ENCODE data around the gene CRADD.
"Not testable (repeated sequence)": the region's sequence is repeated elsewhere in the genome, so short reads cannot be mapped to it uniquely, and the experiment has no call there.

Gene CRADD

DNA sequence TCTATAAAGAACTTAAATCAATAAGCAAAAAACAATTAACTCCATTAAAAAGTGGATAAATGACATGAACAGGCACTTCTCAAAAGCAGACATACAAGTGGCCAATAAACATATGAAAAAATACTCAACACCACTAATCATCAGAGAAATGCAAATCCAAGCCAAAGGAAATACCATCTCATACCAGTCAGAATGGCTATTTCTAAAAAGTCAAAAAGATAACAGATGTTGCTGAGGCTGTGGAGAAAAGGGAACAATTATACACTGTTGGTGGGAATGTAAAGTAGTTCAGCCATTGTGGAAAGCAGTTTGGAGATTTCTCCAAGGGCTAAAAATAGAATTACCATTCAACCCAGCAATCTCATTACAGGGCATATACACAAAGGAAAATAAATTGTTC is 236.7 kb downstream of the CRADD start:
- DNase-seq, result no peak

DNA sequence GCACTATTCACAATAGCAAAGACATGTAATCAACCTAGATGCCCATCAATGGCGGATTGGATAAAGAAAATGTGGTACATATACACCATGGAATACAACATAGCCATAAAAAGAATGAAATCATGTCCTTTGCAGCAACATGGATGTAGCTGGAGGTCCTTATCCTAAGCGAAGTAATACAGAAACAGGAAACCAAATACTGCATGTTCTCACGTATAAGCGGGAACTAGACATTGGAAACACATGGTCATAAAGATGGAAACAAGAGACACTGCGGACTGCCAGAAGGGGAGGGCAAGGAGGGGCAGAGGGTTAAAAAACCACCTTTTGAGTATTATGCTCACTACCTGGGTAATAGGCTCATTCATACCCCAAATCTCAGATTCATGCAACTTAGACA is 237.1 kb downstream of the CRADD start:
- no peak for DNase-seq

DNA sequence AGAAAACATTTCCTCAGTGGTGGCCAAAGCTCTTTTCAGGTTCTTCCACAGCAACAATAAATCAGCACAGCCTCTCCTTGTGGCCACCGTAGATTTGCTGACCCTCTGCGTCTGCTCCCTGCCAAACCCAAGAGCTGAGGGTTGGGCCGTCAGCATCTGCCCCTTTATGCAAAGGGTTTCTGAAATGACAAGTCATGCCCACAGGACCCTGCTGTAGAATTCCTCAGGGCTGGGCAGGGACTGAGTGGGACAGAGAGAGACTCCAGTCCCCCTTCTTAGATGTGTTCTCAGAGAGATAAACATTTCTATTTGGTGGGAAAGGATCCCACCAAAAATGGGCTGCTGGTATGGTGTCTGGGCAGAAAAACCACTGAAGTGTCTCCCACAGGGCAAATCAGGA is 238.2 kb downstream of the CRADD start:
- DNase-seq, result no peak

DNA sequence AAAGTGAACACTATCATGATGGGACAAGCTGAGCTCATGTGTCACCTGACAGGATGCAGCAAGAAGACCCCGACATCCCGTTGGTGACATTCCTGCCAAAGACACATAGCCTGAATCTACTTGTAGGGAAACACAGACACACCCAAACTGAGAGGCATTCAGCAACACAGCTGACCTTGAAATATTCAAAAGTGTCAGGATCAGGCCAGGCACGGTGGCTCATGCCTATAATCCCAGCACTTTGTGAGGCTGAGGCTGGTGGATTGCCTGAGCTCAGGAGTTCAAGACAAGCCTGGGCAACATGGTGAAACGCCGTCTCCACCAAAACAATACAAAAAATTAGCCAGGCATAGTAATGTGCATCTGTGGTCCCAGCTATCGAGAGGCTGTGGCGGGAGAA is 239.2 kb downstream of the CRADD start:
- no peak for DNase-seq

DNA sequence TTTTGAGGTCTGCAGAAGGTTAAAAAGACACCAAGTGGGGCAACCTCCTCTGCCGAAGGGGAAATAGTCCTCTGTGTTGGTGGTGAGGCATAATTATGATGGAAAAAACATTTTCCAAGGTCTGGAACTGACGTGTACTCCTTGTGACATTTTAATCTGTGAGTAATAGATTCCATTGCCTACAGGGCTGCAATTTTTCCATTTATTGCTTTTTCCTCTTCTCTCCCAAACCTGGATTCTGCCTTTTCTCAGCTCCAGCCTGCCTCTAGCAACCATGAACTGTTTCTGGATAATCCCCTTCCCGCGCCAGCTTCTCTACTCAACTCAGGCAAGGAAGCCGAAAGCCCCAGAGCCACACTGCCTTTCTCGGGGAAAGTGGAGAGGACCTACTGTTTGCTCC is 241.1 kb downstream of the CRADD start:
- DNase-seq, result no peak

DNA sequence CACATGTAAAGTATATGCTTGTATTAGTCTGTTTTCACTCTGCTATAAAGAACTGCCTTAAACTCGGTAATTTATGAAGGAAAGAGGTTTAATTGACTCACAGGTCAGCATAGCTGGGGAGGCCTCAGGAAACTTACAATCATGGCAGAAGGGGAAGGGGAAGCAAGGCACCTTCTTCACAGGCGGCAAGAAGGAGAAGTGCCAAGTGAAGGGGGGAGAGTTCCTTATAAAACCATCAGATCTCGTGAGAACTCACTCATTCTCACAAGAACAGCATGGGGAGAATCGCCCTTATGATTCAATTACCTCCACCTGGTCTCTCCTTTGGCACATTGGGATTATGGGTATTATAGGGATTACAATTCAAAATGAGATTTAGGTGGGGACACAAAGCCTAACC is 241.7 kb downstream of the CRADD start:
- no peak for DNase-seq

DNA sequence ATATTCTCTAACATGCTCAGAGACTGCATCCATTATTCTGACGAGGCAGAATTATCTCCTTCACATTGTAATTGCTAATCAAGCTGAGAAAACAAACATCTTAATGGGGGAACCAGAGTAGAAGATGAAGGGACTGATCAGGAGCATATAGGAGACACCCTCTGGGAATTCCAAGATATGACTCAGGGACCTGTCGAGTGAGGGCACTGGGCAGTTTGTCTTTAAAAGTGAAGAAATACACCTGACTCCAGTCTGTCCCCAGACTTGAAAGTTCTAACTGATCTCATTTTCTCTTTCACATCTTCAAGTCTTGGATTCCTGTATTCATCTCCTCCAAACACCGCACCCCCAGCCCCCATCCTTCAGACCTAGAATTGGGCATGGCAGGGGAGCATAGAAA is 244.3 kb downstream of the CRADD start:
- no peak for DNase-seq

DNA sequence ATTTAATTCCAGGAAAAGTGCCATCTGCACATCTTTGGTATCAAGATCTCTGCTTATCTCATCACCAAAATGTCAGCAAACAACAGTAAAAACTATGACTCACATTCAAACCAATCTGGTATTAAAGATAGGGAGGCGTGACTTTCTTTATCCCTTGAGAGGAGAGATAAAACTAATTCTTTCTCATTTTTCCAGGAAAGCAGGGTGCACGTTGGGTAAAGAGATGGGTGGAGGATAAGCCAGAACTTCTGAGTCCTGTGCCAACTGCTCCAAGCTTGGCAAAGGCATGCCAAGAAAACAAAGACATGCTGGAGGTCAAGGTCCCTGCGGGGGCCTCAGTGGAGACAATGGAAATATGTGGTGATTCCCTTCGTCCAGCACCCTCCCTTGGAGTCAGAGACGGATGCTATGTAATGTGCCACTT is 245.4 kb downstream of the CRADD start:
- no peak for DNase-seq

DNA sequence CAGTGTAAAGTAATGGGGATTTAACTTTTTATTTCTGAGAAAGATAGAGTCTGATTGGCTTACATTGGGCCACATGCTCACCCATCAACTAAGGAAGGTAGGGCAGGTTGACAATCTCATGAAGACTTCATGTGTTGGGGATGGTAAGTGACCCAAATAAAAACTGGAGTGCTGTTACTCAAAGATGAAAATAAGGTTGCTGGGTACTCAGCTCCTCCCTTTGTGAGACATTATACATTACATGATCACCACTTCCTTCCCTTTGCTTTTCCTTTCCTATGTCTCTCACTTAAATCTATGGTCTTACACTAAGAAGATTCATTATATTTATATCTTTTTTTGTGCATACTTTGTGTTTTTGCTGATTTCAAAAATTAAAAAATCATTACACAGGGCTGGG is 247.2 kb downstream of the CRADD start:
- no peak for DNase-seq

DNA sequence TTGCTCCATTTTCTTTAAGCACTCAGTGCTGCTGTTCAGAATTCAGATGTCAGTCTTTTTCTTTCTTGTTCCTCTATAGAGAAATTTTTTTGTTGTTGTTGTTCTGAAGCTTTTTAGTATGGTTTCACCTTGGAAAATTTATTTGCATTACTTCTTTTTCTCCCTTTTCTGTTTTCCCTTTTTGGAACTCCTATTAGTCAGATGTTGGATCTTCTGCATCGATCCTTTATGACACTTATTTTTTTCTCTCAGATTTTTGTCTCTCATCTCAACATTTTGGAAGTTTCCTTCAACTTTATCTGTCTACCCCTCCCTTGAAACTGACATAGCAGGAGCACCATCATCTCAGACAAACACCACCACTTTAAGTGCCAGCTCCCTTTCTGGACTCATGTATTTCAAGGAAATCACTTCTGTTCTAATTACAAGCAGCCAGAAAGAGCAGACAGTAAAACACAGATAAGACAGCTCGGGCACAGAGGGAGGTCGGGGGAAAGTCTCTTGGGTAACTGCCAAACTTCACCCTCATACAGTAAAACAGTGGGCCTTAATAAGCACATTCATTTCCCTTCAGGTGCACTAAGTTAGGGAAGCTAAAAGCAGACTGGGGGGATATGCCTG is 248.5 kb downstream of the CRADD start:
- DNase-seq, result no peak

DNA sequence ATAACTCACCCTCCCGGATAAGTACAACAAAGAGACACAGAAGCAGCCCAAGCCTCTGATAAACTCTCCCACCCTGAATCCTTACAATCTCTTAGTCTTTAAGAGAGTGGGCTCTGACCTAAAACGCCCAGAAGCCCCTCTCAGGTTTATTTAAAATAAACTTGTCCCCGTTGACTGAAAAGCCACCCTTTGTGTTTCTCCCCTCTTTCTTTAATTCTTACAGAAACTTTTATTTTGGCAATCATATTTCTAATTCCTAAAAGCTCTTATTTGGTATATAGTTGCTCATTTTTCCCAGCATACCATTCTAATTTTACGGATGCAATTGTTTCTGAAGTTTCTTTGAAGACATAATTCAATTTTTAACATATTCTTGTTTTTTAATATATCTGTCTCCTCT is 249.1 kb downstream of the CRADD start:
- no peak for DNase-seq

DNA sequence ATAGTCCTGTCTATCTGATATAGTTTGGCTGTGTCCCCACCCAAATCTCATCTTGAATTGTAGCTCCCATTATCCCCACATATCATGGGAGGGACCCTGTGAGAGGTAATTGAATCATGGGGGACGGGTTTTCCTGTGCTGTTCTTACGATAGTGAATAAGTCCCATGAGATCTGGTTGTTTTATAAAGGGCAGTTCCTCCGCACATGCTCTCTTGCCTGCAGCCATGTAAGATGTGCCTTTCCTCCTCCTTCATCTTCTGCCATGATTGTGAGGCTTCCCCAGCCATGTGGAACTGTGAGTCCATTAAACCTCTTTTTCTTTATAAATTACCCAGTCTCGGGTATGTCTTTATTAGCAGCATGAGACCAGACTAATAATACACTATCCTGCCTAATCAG is 251.9 kb downstream of the CRADD start:
- DNase-seq, result not testable (repeated sequence)

DNA sequence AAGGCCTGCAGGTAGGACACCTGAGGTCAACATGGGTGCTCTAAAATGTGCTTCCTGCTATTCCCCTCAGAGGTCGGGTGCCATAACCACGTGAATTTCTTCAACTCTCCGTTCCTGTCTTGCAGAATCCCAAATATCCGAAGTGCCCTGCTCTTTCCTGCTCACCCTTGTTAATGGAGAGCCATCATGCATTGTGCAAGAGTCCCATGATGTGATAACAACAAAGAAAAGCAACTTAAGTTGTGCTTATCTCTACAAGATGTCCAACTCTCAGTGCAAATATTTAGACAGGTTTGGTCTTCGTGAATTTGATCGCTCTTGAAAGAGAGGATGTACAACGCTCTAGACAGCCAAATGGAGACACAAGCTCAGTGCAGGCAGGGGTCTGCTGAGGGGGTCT is 260.6 kb downstream of the CRADD start:
- DNase-seq, result no peak

DNA sequence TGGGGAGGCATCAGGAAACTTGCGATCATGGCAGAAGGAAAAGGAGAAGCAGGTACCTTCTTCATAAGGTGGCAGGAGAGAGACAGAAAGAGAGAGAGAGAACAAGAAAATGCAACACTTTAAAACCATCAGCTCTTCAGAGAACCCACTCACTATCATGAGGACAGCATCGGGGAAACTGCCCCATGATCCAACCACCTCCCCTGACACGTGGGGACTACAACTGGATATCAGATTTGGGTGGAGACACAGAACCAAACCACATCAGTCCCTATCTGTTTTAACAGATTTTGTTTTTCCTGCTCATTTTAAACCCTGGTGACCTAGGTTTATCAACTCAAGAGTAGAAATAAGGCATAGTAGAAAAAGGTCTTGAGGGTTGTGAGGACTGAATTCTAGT is 261.1 kb downstream of the CRADD start:
- no peak for DNase-seq

DNA sequence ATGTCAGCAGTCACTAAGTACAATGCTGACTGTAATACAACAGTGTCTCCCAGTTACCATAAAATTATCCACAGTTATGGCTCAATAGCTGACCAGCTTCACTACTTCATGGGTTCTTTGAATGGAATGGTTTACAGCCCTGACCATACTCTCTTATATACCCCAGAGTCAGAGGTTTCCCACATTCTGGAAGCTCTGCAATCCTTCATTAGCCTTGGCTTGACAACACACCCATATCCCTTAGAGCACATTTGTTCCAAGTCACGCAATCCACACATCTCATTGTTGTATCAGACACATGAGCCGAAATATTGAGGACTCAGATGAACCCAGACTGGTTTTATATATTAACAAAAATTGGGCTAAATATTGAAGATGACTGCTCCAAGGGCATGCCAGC is 261.8 kb downstream of the CRADD start:
- DNase-seq, result no peak

DNA sequence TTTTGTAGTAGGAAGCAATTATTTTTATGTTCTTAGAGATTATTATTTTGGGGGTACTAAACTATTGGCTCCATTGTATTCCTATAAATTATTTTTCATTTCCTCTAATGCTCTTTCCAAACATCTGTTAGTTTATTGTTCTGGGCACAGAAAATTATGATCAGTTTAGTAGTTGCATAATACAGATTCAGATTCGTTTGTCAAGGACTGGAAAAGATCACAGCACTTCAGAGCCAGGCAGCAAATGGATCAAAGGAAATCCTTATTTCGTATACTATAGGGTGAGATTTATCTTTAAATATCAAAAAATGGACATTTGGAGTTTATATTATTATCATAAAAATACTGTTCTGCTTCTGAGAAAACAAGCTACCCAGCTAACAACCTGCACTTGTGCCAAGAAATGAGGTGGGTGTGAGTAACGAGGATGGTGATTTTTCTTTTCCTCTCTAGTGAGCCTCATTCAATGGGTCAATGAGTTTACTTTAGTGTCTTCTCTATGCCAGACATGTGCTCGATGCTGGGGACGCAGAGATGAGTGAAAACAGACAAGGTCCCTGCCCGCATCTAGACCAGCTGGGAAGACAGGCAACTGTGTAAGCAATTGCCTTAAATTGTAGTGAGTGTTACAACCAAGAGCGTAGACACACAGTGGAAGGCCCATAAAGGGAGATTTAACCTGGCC is 262.6 kb downstream of the CRADD start:
- DNase-seq, result no peak

DNA sequence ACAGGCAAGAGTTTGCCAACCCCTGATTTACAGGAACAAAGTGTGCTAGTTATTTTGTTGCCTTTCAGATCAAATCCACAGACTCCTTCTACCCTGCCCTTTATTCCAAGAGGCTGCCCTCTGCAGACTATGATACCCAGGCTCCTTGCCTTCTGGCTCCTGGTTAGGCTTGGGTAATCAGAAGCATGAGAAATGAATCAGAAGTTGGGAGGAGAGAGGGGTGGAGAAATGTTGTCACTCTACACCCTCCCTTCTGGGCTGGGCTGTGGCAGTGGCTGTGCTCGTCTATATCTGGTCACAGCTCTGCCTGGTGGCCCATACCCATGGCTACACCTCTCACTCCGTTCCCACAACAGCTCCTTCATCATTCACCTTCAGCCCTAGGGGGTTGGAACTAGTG is 266.6 kb downstream of the CRADD start:
- DNase-seq, result no peak

DNA sequence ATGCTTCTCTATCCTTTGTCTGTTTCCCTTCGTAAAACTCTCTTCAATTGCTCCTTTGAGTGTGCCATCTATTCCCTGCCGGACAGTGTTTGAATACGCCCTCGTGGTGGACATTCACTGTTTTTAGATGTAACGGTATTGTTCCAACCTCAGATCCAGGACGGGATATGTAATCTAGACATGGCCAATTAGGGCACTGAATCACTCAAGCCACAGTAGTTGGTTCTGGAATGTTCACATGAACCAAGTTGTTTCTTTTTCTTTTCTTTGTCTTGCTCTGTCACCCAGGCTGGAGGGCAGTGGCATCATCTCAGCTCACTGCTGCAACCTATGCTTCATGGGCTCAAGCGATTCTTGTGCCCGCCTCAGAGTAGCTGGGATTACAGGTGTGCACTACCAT is 267.0 kb downstream of the CRADD start:
- DNase-seq, result no peak
